Measurements from ENCODE around the gene ARHGAP10.

GRCh38 chr4:147913137-147913536 is 181.2 kb downstream of the ARHGAP10 start:
- TF ChIP-seq POLR2A (IDR thresholded peaks at IDR 0.05) (no peak), CTCF (IDR thresholded peaks at IDR 0.05) (no peak)

Measured in gastroesophageal sphincter (tissue), 3 donors.